Dedifferentiated amniotic fluid mesenchymal stem cell (primary cell): ENCODE data around the gene MTARC1.

ENCODE experiments used
- DNase-seq: peaks from one replicate; pipeline ENCODE4 v3.0.0-alpha.2; 2016; ENCODE audit errors: extremely low spot score

MTARC1 gene

DNA sequence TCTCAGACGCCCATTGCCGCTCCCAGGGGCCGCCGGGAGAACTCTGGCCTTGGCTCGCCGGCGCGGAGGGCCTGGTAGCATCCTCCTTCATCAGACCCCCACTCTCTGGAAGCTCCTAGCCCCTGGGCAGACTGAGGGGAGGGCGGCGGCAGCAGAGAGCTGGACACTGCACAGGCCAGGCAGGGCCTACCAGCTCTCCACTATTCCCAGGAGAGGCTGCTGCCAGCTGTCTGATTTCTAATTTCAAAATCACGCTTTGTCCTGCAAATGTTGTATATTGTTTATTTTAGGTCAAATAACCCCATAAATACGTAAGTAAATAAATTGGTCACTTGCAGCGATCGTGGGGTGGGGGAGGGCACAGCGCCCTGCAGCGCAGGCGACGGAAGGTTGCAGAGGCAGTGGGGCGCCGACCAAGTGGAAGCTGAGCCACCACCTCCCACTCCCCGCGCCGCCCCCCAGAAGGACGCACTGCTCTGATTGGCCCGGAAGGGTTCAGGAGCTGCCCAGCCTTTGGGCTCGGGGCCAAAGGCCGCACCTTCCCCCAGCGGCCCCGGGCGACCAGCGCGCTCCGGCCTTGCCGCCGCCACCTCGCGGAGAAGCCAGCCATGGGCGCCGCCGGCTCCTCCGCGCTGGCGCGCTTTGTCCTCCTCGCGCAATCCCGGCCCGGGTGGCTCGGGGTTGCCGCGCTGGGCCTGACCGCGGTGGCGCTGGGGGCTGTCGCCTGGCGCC lies at the start of gene MTARC1:
TSS of gene MTARC1 (plus strand) at position 577 of the 732 bp plus-strand sequence. CDS start at position 609, 32 bp downstream.
- no peak for DNase-seq

DNA sequence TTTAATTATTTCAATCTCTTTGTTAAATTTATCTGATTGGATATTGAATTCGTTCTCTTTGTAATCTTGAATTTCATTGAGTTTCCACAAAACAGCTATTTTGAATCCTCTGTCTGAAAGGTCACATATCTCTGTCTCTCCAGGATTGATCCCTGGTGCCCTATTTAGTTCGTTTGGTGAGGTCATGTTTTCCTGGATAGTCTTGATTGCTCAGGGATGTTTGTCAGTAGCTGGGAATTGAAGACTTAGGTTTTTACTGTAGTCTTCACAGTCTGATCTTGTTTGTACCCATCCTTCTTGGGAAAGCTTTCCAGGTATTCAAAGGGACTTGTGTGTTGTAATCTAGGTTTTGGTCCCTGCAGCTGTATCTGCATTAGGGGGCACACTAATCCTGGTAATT lies 45.4 kb upstream of the MTARC1 start:
- no peak for DNase-seq

DNA sequence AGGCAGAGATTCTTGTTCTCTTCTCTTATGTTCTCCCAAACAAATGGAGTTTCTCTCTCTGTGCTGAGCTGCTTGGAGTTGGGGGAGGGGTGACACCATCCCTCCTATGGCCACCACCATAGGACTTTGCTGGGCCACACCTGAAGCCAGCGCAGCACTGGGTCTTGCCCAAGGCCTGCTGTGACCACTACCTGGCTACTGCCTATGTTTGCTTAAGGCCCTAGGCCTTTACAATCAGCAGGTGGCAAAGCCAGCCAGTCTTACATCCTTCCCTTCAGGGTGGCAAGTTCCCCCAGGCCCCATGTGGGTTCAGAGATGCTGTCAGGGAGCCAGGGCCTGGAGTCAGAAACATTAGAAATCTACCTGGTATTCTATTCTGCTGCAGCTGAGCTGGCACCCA lies 44.9 kb upstream of the MTARC1 start:
- DNase-seq: no peak

DNA sequence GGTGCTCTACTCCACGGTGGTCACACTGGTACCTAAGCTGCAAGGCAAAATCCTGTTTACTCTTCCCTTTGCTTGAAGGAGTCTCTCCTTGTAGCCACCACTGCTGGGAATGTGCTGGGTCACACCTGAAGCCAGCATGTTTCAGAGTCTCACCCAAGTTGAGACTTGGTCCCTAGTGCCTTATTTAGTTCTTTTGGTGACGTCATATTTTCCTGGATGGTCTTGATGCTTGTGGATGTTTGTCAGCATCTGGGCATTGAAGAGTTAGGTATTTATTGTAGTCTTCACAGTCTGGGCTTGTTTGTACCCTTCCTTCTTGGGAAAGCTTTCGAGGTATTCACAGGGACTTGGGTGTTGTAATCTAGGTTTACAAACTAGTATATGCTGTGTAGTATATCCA lies 44.2 kb upstream of the MTARC1 start:
- no peak for DNase-seq

DNA sequence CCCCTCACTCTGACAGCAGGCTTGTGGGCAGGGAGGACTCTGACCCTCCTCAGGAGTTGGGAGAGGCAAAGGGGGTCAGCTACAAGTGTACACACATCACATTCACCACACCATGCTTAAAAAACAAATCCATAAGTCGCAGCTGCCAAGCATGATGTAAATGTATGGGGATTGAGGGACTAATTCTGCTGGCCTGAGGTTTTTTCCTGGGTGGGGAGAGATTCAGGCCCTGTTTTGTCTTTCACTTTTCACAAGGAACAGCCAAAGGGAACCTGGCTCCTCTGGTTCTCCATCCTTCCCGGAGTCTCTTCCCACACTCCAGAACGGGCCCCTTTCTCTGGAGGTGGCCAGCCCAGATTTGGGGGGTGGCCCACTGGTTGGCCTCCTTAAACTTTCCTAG lies 39.9 kb upstream of the MTARC1 start:
- no peak for DNase-seq

DNA sequence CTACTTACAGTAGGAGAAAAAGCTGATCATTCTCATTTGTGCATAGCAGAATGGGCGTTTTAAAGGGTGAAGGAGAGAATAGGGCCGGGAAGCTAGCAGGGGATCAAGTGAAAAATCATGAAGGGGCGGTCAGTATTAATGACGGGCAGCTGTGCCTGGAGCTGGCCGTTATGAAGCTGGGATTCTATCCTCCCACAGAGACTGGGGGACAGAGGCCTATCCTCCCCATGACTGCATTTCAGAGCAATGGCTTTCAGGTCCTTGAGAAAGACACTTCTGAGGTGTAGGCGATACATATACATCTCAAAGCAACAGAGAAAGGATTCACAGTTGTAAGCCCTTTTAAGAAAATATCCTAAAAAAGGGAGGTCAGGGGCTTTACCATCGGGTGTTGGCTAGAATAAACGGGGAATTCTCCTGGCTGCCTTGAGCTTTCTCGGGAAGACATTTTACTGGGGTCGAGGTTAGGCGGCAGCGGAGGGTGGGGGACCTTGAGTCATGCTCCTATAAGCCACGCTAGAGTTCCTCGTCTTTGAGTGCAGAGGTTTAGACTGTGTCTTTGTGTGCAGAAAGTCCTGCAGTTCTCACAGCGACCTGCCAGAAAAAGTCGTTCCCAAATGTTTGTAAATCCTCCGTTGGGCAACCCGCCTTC lies 39.1 kb upstream of the MTARC1 start:
- DNase-seq: no peak

DNA sequence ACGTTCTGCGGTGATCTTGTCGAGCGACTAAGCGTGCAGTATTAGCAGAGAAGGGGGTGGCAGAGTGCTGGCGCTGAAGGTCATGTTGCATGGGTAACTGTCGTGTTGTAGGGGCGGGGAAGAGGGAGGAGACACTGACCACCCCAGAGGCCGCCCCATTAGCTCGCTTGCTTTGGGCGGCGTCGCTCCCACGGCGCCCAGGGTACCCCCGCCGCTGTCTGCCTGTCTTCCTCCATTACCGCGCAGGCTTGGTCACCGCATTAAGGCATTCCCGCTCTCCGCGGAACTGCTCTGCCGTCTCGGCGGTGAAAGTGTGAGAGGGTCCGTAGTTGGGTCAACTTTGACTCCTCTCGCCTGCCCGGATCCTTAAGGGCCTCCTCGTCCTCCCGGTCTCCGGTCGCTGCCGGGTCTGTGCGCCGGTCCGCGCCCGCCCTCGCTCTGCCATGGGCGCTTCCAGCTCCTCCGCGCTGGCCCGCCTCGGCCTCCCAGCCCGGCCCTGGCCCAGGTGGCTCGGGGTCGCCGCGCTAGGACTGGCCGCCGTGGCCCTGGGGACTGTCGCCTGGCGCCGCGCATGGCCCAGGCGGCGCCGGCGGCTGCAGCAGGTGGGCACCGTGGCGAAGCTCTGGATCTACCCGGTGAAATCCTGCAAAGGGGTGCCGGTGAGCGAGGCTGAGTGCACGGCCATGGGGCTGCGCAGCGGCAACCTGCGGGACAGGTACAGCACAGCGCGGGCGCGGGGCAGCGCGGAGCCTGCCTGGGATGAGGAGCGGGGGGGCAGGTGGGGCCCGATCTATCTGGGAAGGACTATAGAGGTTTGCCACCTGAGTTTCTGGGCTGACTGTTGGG lies 38.4 kb upstream of the MTARC1 start, which contains the start of gene MTARC2:
TSS of gene MTARC2 (plus strand) at position 234 of the 846 bp plus-strand sequence. CDS start at position 444, 210 bp downstream.
- DNase-seq: peak; percentile 43

DNA sequence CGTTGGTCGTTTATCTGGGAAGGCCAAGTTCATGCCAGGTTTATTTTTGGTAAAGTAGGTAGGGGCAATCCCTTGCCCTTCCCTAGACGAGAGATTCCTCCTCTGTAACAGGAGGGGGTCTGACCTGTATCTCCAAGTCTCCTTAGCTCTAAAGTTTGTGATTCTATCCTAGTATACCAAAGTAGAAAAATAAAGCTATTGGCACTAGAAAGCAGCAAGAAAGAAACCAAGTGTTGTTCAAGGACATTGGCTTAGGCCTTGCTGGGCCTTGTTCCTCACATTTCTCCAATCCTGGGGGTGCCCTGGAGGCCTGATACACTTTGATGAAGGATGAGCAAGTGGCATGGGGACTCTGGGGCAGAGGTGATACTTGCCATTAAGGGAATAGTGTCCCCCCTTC lies 37.8 kb upstream of the MTARC1 start:
- DNase-seq: no peak

DNA sequence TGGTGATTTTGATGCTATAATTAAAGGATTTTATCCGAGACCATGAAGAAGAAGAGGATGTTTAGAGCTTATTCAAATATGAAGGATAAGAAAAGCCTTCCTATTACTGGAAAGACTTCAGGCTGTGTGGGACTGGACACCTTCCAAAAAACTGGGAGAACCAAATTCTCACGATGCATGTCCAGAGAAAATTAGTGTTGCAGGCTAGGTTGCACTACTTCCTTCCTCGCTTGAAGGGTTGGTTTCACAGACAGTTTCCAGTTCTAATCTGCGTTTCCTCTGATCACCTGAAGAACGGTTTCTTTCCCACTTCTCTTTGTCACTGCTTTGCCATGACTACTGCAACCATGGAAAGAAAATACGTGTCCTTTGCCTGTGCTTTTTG lies 36.6 kb upstream of the MTARC1 start:
- no peak for DNase-seq

DNA sequence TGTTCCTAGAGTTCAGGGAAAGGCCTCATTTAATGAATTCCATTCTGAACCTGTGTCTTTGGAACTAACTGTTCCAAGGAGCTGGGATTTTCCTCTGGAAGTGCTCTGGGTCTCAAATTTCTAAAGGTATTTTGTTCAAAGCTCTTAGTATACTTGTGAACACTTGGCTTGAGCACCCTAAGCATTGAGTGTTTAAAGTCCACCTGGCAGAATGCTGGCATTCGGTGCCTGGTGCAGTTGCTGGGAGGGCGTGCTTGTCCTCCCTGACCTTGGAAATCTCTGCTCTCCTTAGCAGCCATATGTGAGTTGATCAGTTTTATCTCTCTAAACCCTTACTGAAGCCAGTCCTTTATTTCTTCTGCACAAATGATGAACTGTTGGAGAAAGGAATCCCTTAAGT lies 35.6 kb upstream of the MTARC1 start:
- no peak for DNase-seq

DNA sequence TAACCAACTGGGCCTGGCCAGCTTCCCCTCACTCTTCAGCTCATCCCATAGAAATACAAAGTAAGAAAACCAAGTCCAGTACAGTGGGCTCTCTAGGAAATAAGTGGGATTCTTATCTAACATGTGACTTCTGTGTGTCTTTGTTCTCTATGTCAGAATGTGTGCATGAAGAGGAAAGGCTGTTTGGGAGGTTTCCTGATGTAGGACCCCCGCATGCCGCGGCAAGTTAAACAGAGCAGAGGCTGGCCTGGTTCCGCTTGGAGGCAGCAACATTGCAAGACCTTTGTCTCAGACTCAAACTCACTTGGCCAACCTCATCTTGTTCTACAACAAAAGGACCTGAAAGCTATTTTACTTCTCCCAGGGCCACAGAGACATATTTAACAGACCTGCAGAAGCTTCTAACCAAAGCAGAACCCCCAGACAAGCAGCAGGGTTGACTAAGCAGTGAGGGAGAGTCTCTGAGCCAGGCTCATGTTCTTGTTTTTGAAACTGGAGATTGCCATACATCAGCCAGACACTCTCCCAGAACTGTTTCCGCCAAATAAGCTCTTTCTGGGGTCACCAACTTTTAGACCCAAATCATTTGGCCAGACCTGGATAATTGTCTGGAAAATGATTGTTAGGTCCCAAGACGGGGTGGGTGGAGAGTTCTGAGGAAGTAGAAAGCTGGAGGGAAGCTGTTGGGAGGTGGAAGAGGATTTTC lies 32.3 kb upstream of the MTARC1 start:
- DNase-seq: no peak

DNA sequence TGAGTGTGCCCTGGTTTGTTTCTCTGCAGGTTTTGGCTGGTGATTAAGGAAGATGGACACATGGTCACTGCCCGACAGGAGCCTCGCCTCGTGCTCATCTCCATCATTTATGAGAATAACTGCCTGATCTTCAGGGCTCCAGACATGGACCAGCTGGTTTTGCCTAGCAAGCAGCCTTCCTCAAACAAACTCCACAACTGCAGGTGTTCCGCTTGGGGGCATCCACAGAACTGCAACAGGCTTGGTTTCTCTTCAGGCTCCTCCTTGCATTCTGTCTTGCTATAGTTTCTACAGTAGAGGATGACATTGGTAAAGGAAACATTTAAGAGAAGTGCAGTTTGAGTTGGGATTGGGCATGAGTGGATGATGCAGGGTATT lies 31.8 kb upstream of the MTARC1 start:
- DNase-seq: no peak

DNA sequence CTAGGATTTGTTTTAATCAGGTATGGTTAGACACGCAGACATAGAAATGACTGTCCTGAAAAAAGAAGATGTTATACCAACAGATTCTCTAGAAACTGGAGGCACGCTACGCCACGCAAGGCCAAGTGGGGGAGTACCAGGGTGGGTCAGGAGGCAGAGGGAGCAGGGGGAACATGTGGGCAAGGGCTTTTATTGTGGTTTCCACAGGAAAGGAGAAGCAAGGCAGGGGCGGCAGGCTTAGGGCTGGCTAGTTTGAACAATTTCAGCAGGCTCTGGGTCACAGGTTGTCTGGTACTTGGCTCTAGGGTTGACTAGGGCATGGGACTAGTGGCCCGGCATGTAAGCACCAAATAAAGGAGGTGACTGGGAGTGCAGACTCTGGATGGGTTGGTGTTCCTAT lies 31.4 kb upstream of the MTARC1 start:
- no peak for DNase-seq

DNA sequence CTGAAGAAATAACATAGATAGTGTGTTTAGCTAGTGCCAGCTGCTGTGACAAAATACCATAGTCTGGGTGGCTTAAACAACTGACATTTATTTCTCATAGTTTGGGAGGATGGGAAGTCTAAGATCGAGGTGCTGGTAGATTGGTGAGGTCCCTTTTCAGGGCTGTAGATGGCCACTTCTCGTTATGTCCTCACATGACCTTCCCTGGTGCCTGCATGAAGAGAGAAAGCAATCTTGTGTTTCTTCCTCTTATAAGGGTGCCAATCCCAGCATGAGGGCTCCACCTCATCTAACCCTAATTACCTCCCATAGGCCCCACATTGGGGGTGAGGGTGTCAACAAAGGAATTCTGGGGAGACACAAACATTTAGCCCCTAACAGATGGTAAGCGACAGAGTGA lies 29.3 kb upstream of the MTARC1 start:
- DNase-seq: no peak

DNA sequence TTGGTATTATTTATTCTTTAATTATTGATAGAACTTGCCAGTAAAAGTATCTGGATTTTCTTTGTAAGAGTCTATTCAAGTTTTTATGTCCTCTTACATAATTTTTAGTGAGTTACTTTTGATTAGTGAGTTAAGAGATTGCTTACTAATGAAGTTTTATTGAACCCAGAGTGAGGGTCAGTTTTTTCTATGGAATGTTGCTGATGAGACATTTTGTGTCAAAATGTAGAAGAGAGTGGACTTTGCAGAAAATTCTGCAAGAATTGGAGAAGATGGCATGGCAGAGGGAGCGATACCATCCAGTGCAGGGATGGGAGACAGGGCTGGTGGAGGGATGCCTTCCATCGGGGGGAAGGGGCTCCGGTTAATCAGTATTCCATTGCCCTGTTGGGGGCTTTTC lies 27.6 kb upstream of the MTARC1 start:
- no peak for DNase-seq

DNA sequence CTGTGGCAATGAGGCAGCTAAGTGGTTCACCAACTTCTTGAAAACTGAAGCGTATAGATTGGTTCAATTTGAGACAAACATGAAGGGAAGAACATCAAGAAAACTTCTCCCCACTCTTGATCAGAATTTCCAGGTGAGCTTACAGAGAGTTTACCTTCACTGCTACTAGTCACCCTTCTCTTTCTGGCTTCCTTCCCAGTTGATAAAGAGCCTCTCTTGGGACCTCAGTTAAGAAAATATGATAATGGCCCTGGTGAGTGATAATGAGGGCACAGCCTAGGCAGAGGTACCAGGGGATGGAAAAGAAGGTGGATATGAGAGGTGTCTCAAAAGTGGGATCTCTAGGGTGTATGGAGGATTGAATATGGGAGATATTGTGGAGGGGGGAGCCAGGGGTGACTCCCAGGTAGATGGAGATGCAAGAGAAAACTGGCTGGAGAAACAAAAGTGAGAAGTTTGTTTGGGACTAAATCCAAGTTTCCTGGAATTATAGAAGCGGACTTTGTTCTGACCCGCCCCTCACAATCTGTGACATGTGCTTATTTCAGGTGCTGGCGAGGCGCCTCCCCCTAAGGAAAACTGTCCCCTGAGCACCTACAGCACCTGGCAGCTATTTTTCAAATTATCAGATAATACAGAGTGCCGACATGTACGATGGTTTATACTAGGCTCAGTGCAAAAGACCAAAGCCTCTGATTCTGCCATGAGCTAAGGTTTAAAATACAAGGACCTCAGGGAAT lies 24.9 kb upstream of the MTARC1 start:
- no peak for DNase-seq

DNA sequence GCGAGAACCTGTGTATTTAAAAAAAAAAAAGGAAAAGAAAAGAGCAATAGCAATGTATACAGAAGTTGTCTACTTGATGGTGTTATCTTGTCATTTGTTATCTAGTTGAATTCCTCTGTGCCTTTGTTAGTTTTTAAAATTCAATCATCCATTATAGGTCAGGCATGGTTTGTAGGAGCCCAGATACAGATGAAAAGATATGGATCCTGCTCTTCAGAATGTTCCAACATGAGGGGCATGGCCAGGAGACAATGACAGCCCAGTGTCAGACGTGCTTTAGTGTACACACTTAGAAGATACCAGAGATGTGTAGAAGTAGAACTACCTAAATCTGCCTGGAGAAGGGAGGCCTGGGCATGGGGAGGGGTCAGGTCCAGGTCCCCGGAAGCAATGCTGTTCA lies 22.0 kb upstream of the MTARC1 start:
- DNase-seq: no peak

DNA sequence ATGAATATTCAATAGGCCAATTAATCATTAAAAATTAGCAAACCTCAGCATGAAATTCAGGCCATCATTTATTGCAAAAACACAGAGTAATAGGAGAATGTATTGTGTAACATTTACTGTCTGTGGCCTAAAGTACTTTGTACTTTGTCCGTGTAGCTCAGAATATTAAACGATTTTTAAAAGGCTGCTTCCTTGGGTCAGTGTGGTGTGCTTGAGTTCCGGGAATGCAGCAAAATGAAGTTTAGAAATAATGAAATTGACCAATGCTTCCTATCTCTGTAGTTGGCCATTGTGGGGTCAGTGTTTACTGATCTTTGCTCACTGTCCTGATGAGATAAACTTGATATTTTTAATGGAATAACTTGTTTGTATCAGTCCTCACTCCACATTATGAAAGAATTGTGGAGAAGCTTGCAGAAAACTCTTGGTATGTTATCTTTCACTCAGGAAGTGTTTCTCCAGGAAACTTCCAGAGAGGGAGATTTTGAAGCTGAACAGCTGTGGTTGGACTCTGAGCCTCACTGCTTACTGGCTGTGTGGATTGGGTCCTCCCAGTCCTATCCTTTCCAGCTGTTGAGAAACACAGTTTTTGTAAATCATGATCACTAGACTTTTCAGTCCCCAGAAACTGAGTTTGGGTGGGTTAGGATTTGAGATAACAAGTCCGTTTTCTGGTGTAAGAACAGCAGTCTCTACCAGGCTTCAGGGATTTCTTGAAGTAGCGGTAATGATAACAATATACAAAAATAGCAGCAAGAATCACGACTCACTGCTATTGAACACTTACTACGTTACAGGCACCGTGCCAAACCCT lies 19.2 kb upstream of the MTARC1 start:
- DNase-seq: no peak

DNA sequence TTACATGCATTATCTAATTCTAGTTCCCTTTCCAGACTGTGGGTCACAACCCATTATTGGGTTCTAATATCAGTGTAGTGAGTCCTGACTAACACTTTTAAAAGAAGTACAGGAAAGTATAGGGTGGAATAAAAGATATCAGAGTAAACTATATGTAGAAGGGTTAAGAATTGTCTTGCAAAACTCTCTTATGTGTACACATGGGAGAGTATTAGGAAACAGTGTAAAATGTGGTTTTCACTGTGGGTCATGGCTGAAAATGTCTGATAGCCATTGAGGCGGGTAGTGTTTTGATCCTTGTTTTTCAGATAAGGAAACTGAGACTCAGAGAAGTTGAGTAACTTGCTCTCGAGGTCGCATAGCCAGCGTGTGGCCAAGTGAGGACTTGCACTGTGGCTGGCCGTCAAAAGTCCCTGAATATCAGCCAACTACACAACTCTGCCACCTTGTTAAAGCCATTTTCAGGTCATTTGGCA lies 18.5 kb upstream of the MTARC1 start:
- no peak for DNase-seq

DNA sequence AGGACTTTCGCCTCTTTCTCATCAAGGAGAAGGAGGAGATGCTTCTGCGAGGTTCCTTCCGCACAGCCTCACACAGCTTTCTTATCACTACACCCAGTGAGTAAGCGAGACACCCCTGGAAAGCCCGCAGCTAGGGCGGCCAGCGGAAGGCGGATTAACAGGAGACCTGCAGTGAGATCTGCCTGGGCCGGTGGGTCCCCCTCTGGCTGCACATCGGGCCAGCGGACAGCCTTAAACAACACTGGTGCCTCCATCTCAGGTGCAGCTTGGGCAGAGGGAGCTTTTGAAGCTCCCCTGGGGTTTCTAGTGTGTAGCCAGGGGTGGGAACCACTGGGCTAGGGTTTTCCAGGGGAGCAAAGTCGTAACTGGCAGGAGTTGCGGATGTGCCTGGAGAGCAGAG lies 17.5 kb upstream of the MTARC1 start:
- DNase-seq: no peak
